Activated CD4-positive, alpha-beta T cell treated with anti-CD3 and anti-CD28 coated beads for 36 hours (primary cell): ENCODE data around the gene ASTN2. TPM values are rescaled to one million over a fixed set of nuclear protein-coding genes. Genes with fewer than 3 reads are reported as not detected.

Source experiments
- ATAC-seq: fragments of 200-7000 bp; cut with Tn5 transposase; one replicate; pipeline ENCODE4 v1.10.0; 2021; ENCODE audit warnings: mild to moderate bottlenecking, moderate library complexity
- CTCF ChIA-PET: fragments of 350-600 bp; sonication (Branson Sonifier 250); formaldehyde crosslinking; loops from one replicate; lab custom pipeline; 2021; ENCODE audit warnings: antibody characterized with exemption; lab: Charles Lee
- POLR2A ChIA-PET: fragments of 350-600 bp; sonication (Branson Sonifier 250); formaldehyde crosslinking; loops from one replicate; lab custom pipeline; 2021; ENCODE audit warnings: antibody characterized with exemption, inconsistent platforms; lab: Charles Lee
- DNase-seq: peaks from one replicate; pipeline ENCODE4 v3.0.0-alpha.2; 2020
- H3K27ac Mint-ChIP-seq: one replicate; pipeline ENCODE4 v1.8.0; 2021; ENCODE audit warnings: mixed read lengths
- H3K27me3 Mint-ChIP-seq: one replicate; pipeline ENCODE4 v1.8.0; 2021; ENCODE audit warnings: mixed read lengths
- H3K36me3 Mint-ChIP-seq: one replicate; pipeline ENCODE4 v1.8.0; 2021; ENCODE audit warnings: low read depth, mixed read lengths
- H3K4me1 Mint-ChIP-seq: one replicate; pipeline ENCODE4 v1.8.0; 2021; ENCODE audit warnings: mixed read lengths
- H3K4me3 Mint-ChIP-seq: one replicate; pipeline ENCODE4 v1.8.0; 2021; ENCODE audit warnings: mild to moderate bottlenecking, moderate library complexity, mixed read lengths
- H3K9me3 Mint-ChIP-seq: one replicate; pipeline ENCODE4 v1.8.0; 2021; ENCODE audit warnings: low read depth, mixed read lengths
- intact Hi-C, 2 experiments: fragments of 100-400 bp; cut with DNase I in 1 of 2; cut with micrococcal nuclease in 1 of 2; formaldehyde crosslinking; loops; one replicate each; pipeline versions ENCODE4 v1.14.2 to v1.15.1; 2022 to 2024; cut with DNase I, micrococcal nuclease
- total RNA-seq, 2 experiments: library from RNA; stranded (reverse); gene quantifications; one replicate each; pipeline ENCODE4 v1.2.3, GENCODE V29; 2021

Gene ASTN2
- total RNA-seq, 2 experiments from 2014 or later, result 3.0 to 4.2 TPM

GRCh38 chr9:117413346-117414219, 1.3 kb downstream of the ASTN2 start:
- POLR2A ChIA-PET, result no interaction called here
- CTCF ChIA-PET, result no interaction called here
- peaks cover 23% of the 10 kb centered on the region for H3K27me3 Mint-ChIP-seq
- DNase-seq (peak; percentile 8), ATAC-seq (no peak)
- H3K9me3 Mint-ChIP-seq, result no peaks in the 10 kb centered on the region
- no peaks in the 10 kb centered on the region for H3K4me1 Mint-ChIP-seq
- H3K36me3 Mint-ChIP-seq, result no peaks in the 10 kb centered on the region
- H3K27ac Mint-ChIP-seq, result no peak overlapping the region
- intact Hi-C loops, result no loop called here
- H3K4me3 Mint-ChIP-seq, result no peak overlapping the region

GRCh38 chr9:117412841-117413240, 2.0 kb downstream of the ASTN2 start:
- DNase-seq, result no peak
- intact Hi-C loops, result no loop called here
- CTCF ChIA-PET, result no interaction called here
- H3K4me3 Mint-ChIP-seq, result no peak overlapping the region
- no peaks in the 10 kb centered on the region for H3K4me1 Mint-ChIP-seq
- H3K27me3 Mint-ChIP-seq, result peaks cover 24% of the 10 kb centered on the region
- no peaks in the 10 kb centered on the region for H3K36me3 Mint-ChIP-seq
- POLR2A ChIA-PET, result no interaction called here
- no peak overlapping the region for H3K27ac Mint-ChIP-seq
- no peaks in the 10 kb centered on the region for H3K9me3 Mint-ChIP-seq
- no peak for ATAC-seq

GRCh38 chr9:117412006-117412715, 2.7 kb downstream of the ASTN2 start:
- ChIA-PET POLR2A (no interaction called here), CTCF (interaction anchor here (0.7 kb wide), 1 partner anchor 1616 kb away, joined by 4 read pairs; no protein-coding TSS in a partner anchor)
- no peak for ATAC-seq
- no peaks in the 10 kb centered on the region for H3K36me3 Mint-ChIP-seq
- no peak for DNase-seq
- intact Hi-C loops, result no loop called here
- H3K9me3 Mint-ChIP-seq, result no peaks in the 10 kb centered on the region
- H3K27ac Mint-ChIP-seq, result no peak overlapping the region
- no peaks in the 10 kb centered on the region for H3K4me1 Mint-ChIP-seq
- H3K27me3 Mint-ChIP-seq, result peaks cover 24% of the 10 kb centered on the region
- H3K4me3 Mint-ChIP-seq, result no peak overlapping the region

- Mint-ChIP-seq H3K36me3 (no peaks in the 10 kb centered on the region), H3K27me3 (peaks cover 24% of the 10 kb centered on the region), H3K4me1 (no peaks in the 10 kb centered on the region), H3K27ac (no peak overlapping the region), H3K9me3 (no peaks in the 10 kb centered on the region), H3K4me3 (no peak overlapping the region)
- DNase-seq, result peak; percentile 20
- ChIA-PET POLR2A (no interaction called here), CTCF (interaction anchor here (0.7 kb wide), 1 partner anchor 1616 kb away, joined by 4 read pairs; no protein-coding TSS in a partner anchor)
- no peak for ATAC-seq
- intact Hi-C loops, result no loop called here
These were observed 3.3 kb downstream of the ASTN2 start for GRCh38 chr9:117411547-117411946.

- H3K27ac Mint-ChIP-seq, result no peak overlapping the region
These were observed 5.5 kb downstream of the ASTN2 start for GRCh38 chr9:117409321-117409720.

GRCh38 chr9:117407436-117408022, 7.3 kb downstream of the ASTN2 start:
- no peak for DNase-seq
- no peak for ATAC-seq
- H3K27ac Mint-ChIP-seq, result no peak overlapping the region
- ChIA-PET CTCF (no interaction called here), POLR2A (no interaction called here)
- intact Hi-C loops, result no loop called here
- H3K27me3 Mint-ChIP-seq, result peaks cover 16% of the 10 kb centered on the region
- no peaks in the 10 kb centered on the region for H3K9me3 Mint-ChIP-seq
- H3K4me1 Mint-ChIP-seq, result no peaks in the 10 kb centered on the region
- H3K4me3 Mint-ChIP-seq, result no peak overlapping the region
- H3K36me3 Mint-ChIP-seq, result no peaks in the 10 kb centered on the region

More at GRCh38 chr9:117409321-117409720, 5.5 kb downstream of the ASTN2 start:
- DNase-seq (no peak), ATAC-seq (no peak)
- Mint-ChIP-seq H3K36me3 (no peaks in the 10 kb centered on the region), H3K4me1 (no peaks in the 10 kb centered on the region), H3K27me3 (peaks cover 24% of the 10 kb centered on the region), H3K9me3 (no peaks in the 10 kb centered on the region), H3K4me3 (no peak overlapping the region)
- CTCF ChIA-PET, result no interaction called here
- intact Hi-C loops, result no loop called here
- POLR2A ChIA-PET, result no interaction called here

GRCh38 chr9:117405950-117406705, 8.7 kb downstream of the ASTN2 start:
- DNase-seq (no peak), ATAC-seq (no peak)
- POLR2A ChIA-PET, result interaction anchor here (0.6 kb wide), 1 partner anchor 115 kb away, joined by 3 read pairs; no protein-coding TSS in a partner anchor
- Mint-ChIP-seq H3K27me3 (peaks cover 10% of the 10 kb centered on the region), H3K9me3 (no peaks in the 10 kb centered on the region), H3K4me1 (no peaks in the 10 kb centered on the region), H3K36me3 (no peaks in the 10 kb centered on the region), H3K4me3 (no peak overlapping the region), H3K27ac (no peak overlapping the region)
- intact Hi-C loops, result no loop called here
- CTCF ChIA-PET, result no interaction called here

- intact Hi-C loops, result no loop called here
- no peak overlapping the region for H3K27ac Mint-ChIP-seq
- ChIA-PET POLR2A (no interaction called here), CTCF (interaction anchor here (0.6 kb wide), 1 partner anchor 144 kb away, joined by 3 read pairs; no protein-coding TSS in a partner anchor)
- H3K4me3 Mint-ChIP-seq, result no peak overlapping the region
- H3K36me3 Mint-ChIP-seq, result no peaks in the 10 kb centered on the region
- H3K4me1 Mint-ChIP-seq, result no peaks in the 10 kb centered on the region
- peaks cover 7% of the 10 kb centered on the region for H3K27me3 Mint-ChIP-seq
- H3K9me3 Mint-ChIP-seq, result no peaks in the 10 kb centered on the region
- ATAC-seq (no peak), DNase-seq (no peak)
These were observed 11.0 kb downstream of the ASTN2 start for GRCh38 chr9:117403848-117404247.

- H3K9me3 Mint-ChIP-seq, result no peaks in the 10 kb centered on the region
- DNase-seq (no peak), ATAC-seq (no peak)
- no peak overlapping the region for H3K27ac Mint-ChIP-seq
- intact Hi-C loops, result no loop called here
- H3K36me3 Mint-ChIP-seq, result no peaks in the 10 kb centered on the region
- ChIA-PET POLR2A (no interaction called here), CTCF (interaction anchor here (0.6 kb wide), 1 partner anchor 145 kb away, joined by 3 read pairs; no protein-coding TSS in a partner anchor)
- no peak overlapping the region for H3K4me3 Mint-ChIP-seq
- H3K27me3 Mint-ChIP-seq, result peaks cover 4% of the 10 kb centered on the region
- H3K4me1 Mint-ChIP-seq, result no peaks in the 10 kb centered on the region
These were observed 11.4 kb downstream of the ASTN2 start for GRCh38 chr9:117403403-117403811.

GRCh38 chr9:117400171-117400570, 14.7 kb downstream of the ASTN2 start:
- CTCF ChIA-PET, result no interaction called here
- H3K9me3 Mint-ChIP-seq, result no peaks in the 10 kb centered on the region

GRCh38 chr9:117395151-117395650, 19.7 kb downstream of the ASTN2 start:
- H3K4me3 Mint-ChIP-seq, result no peak overlapping the region
- no peaks in the 10 kb centered on the region for H3K4me1 Mint-ChIP-seq
- no peaks in the 10 kb centered on the region for H3K27me3 Mint-ChIP-seq
- DNase-seq (no peak), ATAC-seq (no peak)
- H3K9me3 Mint-ChIP-seq, result peaks cover 2% of the 10 kb centered on the region
- no peaks in the 10 kb centered on the region for H3K36me3 Mint-ChIP-seq
- intact Hi-C loops, result no loop called here
- ChIA-PET CTCF (no interaction called here), POLR2A (no interaction called here)
- H3K27ac Mint-ChIP-seq, result no peak overlapping the region

More at GRCh38 chr9:117400171-117400570, 14.7 kb downstream of the ASTN2 start:
- DNase-seq (no peak), ATAC-seq (no peak)
- POLR2A ChIA-PET, result no interaction called here
- no peak overlapping the region for H3K4me3 Mint-ChIP-seq
- H3K36me3 Mint-ChIP-seq, result no peaks in the 10 kb centered on the region
- H3K27me3 Mint-ChIP-seq, result peaks cover 4% of the 10 kb centered on the region
- H3K4me1 Mint-ChIP-seq, result no peaks in the 10 kb centered on the region
- intact Hi-C loops, result no loop called here
- H3K27ac Mint-ChIP-seq, result no peak overlapping the region
